ENCODE measurements around the gene CRACR2B.
A peak's percentile ranks its signal among the peaks of the same experiment; 100 is the strongest.

CRACR2B gene

GRCh38 chr11:870127-870413 lies 42.4 kb downstream of the CRACR2B start:
- no peak for DNase-seq

- DNase-seq = no peak
Observed at GRCh38 chr11:870418-870817, 42.7 kb downstream of the CRACR2B start.

GRCh38 chr11:871472-871871 lies 43.8 kb downstream of the CRACR2B start:
- DNase-seq = no peak

GRCh38 chr11:872799-873198 lies 45.1 kb downstream of the CRACR2B start:
- DNase-seq = no peak

- no peak for DNase-seq
Observed at GRCh38 chr11:873706-874105, 46.0 kb downstream of the CRACR2B start.

GRCh38 chr11:875203-875602 lies 47.5 kb downstream of the CRACR2B start:
- no peak for DNase-seq

GRCh38 chr11:875769-876301 lies 48.1 kb downstream of the CRACR2B start:
- no peak for DNase-seq

- DNase-seq = peak in 1 of 2 donors; percentile 35
Observed at GRCh38 chr11:876545-876944, 48.8 kb downstream of the CRACR2B start.

GRCh38 chr11:877565-877964 lies 49.8 kb downstream of the CRACR2B start:
- no peak for DNase-seq

- DNase-seq = no peak
Observed at GRCh38 chr11:880447-880846, 52.7 kb downstream of the CRACR2B start.

Measured in hippocampal formation (tissue), 2 donors.